Measurements from ENCODE around the gene SCAMP3.

SCAMP3 gene

GRCh38 chr1:155255243-155256007 is 6.7 kb downstream of the SCAMP3 start, which contains the start of gene ENTREP3:
ENTREP3 (minus strand) TSS chr1:155255483; CDS start chr1:155254877, 606 bp downstream.
- ChIA-PET POLR2A (interaction anchor here (1.0 to 4.1 kb wide), 7 partner anchors 11 to 68 kb away, joined by 3 to 35 read pairs (median 14); partner anchors contain the start of genes CLK2 and FDPS), CTCF (interaction anchor here (0.6 kb wide), 1 partner anchor 15 kb away, joined by 6 read pairs; no protein-coding TSS in a partner anchor)
- TF ChIP-seq ARNT (IDR thresholded peaks at IDR 0.05) (no peak), NFRKB (IDR thresholded peaks at IDR 0.05) (no peak)
- DNase-seq (ENCODE audit: extremely low spot score), result peak; percentile 92

GRCh38 chr1:155254714-155255242 is 7.4 kb downstream of the SCAMP3 start:
- ChIA-PET CTCF (interaction anchor here (0.6 kb wide), 2 partner anchors 15 to 70 kb away, joined by 3 to 6 read pairs; no protein-coding TSS in a partner anchor), POLR2A (interaction anchor here (1.0 to 4.1 kb wide), 7 partner anchors 10 to 69 kb away, joined by 3 to 35 read pairs (median 14); partner anchors contain the start of genes CLK2 and FDPS)
- DNase-seq (ENCODE audit: extremely low spot score), result no peak
- TF ChIP-seq PKNOX1 (IDR thresholded peaks at IDR 0.05) (no peak), ELF4 (IDR thresholded peaks at IDR 0.05) (no peak), HDGF (IDR thresholded peaks at IDR 0.05; ENCODE audit: borderline replicate concordance) (no peak), FOXK2 (IDR thresholded peaks at IDR 0.05) (no peak), LEF1 (IDR thresholded peaks at IDR 0.05; ENCODE audit: borderline replicate concordance) (no peak), CTBP1 (IDR thresholded peaks at IDR 0.05; ENCODE audit: borderline replicate concordance) (no peak), ZNF384 (IDR thresholded peaks at IDR 0.05) (no peak), TARDBP (IDR thresholded peaks at IDR 0.05) (no peak), NFRKB (IDR thresholded peaks at IDR 0.05) (no peak), BHLHE40 (IDR thresholded peaks at IDR 0.05; ENCODE audit: borderline replicate concordance) (no peak), FOXA1 (IDR thresholded peaks at IDR 0.05) (no peak), SUZ12 (IDR thresholded peaks at IDR 0.05) (no peak), ARNT (IDR thresholded peaks at IDR 0.05) (no peak)

DNA sequence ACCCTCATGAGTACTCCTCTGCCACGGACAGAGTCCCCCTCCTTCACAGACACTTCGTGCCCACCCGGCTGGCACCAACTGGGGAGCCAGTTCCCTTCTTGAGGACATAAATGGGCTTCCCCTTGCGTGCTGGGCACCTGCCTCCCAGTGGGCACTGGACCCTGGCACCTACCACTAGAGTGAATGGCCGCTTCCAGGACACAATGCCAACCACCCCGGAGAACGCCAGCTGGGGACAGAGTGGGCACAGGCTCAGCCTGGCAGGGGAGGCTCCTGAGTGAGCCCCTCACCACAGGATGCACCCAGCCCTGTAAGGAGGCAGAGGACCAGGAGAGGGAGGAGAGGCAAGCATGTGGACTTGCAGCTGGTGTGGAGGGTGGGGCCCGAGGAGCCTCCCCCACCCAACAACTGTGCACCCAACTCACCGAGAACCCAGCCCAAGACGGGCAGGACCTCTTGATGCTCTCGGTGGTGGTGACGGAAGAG is 7.9 kb downstream of the SCAMP3 start:
- ChIA-PET CTCF (interaction anchor here (0.6 kb wide), 1 partner anchor 71 kb away, joined by 3 read pairs; no protein-coding TSS in a partner anchor), POLR2A (interaction anchor here (2.4 to 4.1 kb wide), 3 partner anchors 9 to 19 kb away, joined by 14 to 35 read pairs (median 25); partner anchors contain the start of gene CLK2)
- TF ChIP-seq TARDBP (IDR thresholded peaks at IDR 0.05) (no peak), LEF1 (IDR thresholded peaks at IDR 0.05; ENCODE audit: borderline replicate concordance) (no peak), FOXM1 (IDR thresholded peaks at IDR 0.05; ENCODE audit: borderline replicate concordance) (no peak), ZNF384 (IDR thresholded peaks at IDR 0.05) (no peak), CTBP1 (IDR thresholded peaks at IDR 0.05; ENCODE audit: borderline replicate concordance) (no peak), SUZ12 (IDR thresholded peaks at IDR 0.05) (no peak), FOXK2 (IDR thresholded peaks at IDR 0.05) (no peak), NFRKB (IDR thresholded peaks at IDR 0.05) (no peak), SP1 (IDR thresholded peaks at IDR 0.05) (no peak), BHLHE40 (IDR thresholded peaks at IDR 0.05; ENCODE audit: borderline replicate concordance) (no peak), PKNOX1 (IDR thresholded peaks at IDR 0.05) (no peak), ELF4 (IDR thresholded peaks at IDR 0.05) (no peak), FOXA1 (IDR thresholded peaks at IDR 0.05) (no peak), ARNT (IDR thresholded peaks at IDR 0.05) (no peak), L3MBTL2 (conservative IDR thresholded peaks at IDR 0.05) (no peak), HDGF (IDR thresholded peaks at IDR 0.05; ENCODE audit: borderline replicate concordance) (no peak)
- no peak for DNase-seq (ENCODE audit: extremely low spot score)

DNA sequence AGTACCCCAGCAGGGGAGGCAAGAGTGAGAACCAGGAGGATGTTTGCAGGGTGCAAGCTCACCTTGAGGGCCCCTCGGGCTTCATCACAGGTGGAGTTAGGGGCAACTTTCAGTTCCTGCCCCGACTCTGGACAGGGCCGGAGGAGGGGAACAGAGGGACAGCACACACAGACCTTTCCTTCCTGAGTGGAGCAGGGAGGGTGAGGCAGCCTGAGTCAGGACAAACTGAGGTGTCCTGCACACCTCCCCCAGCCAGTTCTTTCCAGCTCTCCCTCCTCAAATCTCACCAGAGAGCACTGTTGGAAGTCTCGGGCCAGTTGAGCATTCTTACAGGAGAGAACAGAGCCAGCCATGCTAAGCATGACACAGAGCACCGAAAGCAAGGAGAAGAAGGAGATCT is 8.4 kb downstream of the SCAMP3 start:
- no peak for DNase-seq (ENCODE audit: extremely low spot score)
- ChIA-PET CTCF (interaction anchor here (0.7 kb wide), 1 partner anchor 162 kb away, joined by 3 read pairs; no protein-coding TSS in a partner anchor), POLR2A (no interaction called here)
- TF ChIP-seq BHLHE40 (IDR thresholded peaks at IDR 0.05; ENCODE audit: borderline replicate concordance) (no peak), ELF4 (IDR thresholded peaks at IDR 0.05) (no peak), TARDBP (IDR thresholded peaks at IDR 0.05) (no peak), FOXK2 (IDR thresholded peaks at IDR 0.05) (no peak), FOXA1 (IDR thresholded peaks at IDR 0.05) (no peak), SP1 (IDR thresholded peaks at IDR 0.05) (no peak), CTBP1 (IDR thresholded peaks at IDR 0.05; ENCODE audit: borderline replicate concordance) (no peak), NFRKB (IDR thresholded peaks at IDR 0.05) (no peak), ZNF384 (IDR thresholded peaks at IDR 0.05) (no peak), FOXM1 (IDR thresholded peaks at IDR 0.05; ENCODE audit: borderline replicate concordance) (no peak), ARNT (IDR thresholded peaks at IDR 0.05) (no peak), SUZ12 (IDR thresholded peaks at IDR 0.05) (no peak)

DNA sequence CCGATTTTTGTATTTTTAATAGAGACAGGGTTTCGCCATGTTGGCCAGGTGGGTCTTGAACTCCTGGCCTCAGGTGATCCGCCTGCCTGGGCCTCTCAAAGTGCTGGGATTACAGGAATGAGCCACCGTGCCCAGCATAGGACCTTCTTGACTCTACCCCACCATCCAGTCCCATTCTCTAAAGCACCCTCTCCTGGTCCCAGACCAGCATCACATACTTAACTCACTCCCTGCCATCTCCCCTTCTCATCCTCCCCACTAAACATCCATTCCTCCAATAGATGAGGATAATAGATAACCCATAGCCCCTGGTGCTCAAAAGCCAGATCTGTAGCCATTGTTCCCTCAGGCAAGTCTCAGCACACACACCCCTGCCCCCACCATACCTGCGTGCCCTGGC is 9.0 kb downstream of the SCAMP3 start:
- ChIA-PET POLR2A (interaction anchor here (2.0 to 2.5 kb wide), 2 partner anchors 10 to 70 kb away, joined by 6 to 8 read pairs; no protein-coding TSS in a partner anchor), CTCF (interaction anchor here (0.7 to 4.2 kb wide), 2 partner anchors 70 to 162 kb away, joined by 3 to 62 read pairs; partner anchors contain the start of gene RUSC1)
- TF ChIP-seq LEF1 (IDR thresholded peaks at IDR 0.05; ENCODE audit: borderline replicate concordance) (no peak), ELF4 (IDR thresholded peaks at IDR 0.05) (no peak), ARNT (IDR thresholded peaks at IDR 0.05) (no peak)
- DNase-seq (ENCODE audit: extremely low spot score), result no peak

- ChIA-PET CTCF (interaction anchor here (0.6 to 4.2 kb wide), 23 partner anchors 8 to 608 kb away, joined by 3 to 62 read pairs (median 8); partner anchors contain the start of genes CLK2, FDPS, HCN3 and KRTCAP2), POLR2A (interaction anchor here (1.0 to 3.2 kb wide), 17 partner anchors 9 to 358 kb away, joined by 3 to 32 read pairs (median 5); partner anchors contain the start of genes CLK2, FDPS, HCN3 and MSTO1)
- TF ChIP-seq SUZ12 (IDR thresholded peaks at IDR 0.05), result no peak
- TF ChIP-seq CTBP1 (IDR thresholded peaks at IDR 0.05; ENCODE audit: borderline replicate concordance), result no peak
- TF ChIP-seq ELF4 (IDR thresholded peaks at IDR 0.05), result no peak
- no peak for TF ChIP-seq L3MBTL2 (conservative IDR thresholded peaks at IDR 0.05)
- no peak for TF ChIP-seq FOXM1 (IDR thresholded peaks at IDR 0.05; ENCODE audit: borderline replicate concordance)
- TF ChIP-seq TARDBP (IDR thresholded peaks at IDR 0.05), result no peak
- TF ChIP-seq ZNF384 (IDR thresholded peaks at IDR 0.05), result no peak
- no peak for TF ChIP-seq LEF1 (IDR thresholded peaks at IDR 0.05; ENCODE audit: borderline replicate concordance)
- TF ChIP-seq FOXA1 (IDR thresholded peaks at IDR 0.05), result no peak
- no peak for TF ChIP-seq BHLHE40 (IDR thresholded peaks at IDR 0.05; ENCODE audit: borderline replicate concordance)
- no peak for TF ChIP-seq NFRKB (IDR thresholded peaks at IDR 0.05)
- TF ChIP-seq ARNT (IDR thresholded peaks at IDR 0.05), result no peak
- no peak for TF ChIP-seq SP1 (IDR thresholded peaks at IDR 0.05)
- TF ChIP-seq HDGF (IDR thresholded peaks at IDR 0.05; ENCODE audit: borderline replicate concordance), result no peak
- TF ChIP-seq PKNOX1 (IDR thresholded peaks at IDR 0.05), result no peak
- DNase-seq (ENCODE audit: extremely low spot score), result no peak
These were observed 10.6 kb downstream of the SCAMP3 start for GRCh38 chr1:155251566-155251965.
